CD4-positive, alpha-beta T cell treated with Interleukin-4 for 1 hour (primary cell): ENCODE measurements around the gene TSHR.
"Not testable (repeated sequence)": the region's sequence is repeated elsewhere in the genome, so short reads cannot be mapped to it uniquely, and the experiment has no call there.

Source experiments
- DNase-seq, 2 donors: peaks; one replicate each; pipeline ENCODE4 v3.0.0-alpha.2; 2020 to 2022

The TSHR gene

DNA sequence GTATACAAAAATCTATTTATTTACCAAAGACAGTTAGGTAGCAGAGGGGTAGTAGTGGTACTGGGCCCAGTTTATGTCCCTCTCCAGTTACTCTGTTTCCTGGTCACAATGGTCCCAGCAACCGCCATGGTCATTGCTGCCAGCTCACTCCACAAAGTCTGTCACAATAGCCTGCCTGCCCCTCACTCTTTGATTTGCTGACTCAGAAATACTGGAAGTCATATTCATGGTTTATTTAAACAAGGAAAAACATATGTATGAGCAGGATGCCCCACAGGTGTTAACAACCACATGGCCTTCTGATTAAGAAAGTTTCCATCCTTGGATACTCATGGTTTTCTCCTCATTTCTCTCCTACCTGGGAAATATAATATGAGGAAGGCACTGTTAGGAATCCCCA lies 49.2 kb downstream of the TSHR start:
- DNase-seq = no peak

DNA sequence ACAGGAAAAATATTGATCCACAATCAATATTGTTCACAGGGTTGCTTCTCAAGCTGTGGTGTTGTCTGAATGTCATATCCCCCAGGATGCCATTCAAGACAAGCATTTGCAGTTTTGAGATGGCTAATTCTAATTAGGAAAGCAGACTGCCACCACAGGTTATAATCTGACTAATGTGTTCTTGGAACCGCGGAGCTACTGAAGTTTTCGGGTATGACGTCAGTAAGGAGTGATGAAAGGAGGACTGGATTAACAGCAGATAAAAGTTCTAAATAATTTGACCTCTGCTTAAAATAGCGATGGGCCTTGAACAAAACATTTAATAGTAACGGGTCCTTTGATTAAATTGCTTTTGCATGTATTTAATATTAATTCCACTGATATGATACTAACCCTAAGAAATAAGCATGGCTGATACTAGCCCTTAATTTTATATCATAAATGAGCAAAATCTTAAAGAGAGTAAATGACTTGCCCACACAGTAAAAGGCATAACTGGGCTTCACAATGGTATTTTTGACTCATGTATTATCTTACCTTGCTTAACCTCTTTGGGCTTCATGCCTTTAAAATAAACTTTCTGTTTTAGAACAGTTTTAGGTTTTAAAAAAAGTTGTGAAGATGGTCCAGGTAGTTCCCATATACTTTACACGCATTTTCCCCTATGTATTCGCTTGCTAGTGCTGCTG lies 50.3 kb downstream of the TSHR start:
- DNase-seq = no peak

DNA sequence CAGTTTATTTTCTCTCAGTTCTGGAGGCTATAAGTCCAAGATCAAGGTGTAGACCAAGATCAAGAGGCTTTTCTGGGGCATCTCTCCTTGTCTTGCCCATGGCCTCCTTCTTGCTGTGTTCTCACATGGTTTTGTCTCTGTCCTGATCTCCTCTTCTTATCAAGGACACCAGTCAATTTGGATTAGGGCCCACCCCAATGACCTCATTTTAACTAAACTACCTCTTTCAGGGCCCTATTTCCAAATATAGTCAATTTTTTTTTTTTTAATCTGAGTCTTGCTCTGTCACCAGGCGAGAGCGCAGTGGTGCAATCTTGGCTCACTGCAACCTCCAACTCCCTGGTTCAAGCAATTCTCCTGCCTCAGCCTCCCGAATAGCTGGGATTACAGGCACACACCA lies 50.8 kb downstream of the TSHR start:
- no peak for DNase-seq

DNA sequence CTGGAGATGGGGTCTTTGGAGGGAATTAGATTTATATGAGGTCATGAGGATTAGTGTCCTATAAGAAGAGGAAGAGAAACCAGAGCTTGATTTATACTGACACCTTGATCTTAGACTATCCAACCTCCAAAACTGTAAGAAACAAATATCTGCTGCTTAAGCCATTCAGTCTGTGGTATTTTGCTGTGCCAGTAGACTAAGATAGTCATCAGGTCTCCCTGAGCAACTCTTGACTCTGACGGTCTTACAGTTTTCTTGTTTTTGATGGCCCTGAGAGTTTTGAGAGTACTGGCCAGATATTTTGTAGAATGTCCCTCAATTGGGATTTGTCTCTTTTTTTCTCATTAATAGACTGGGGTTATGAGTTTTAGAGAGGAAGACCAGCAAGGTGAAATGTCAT lies 51.7 kb downstream of the TSHR start:
- no peak for DNase-seq

DNA sequence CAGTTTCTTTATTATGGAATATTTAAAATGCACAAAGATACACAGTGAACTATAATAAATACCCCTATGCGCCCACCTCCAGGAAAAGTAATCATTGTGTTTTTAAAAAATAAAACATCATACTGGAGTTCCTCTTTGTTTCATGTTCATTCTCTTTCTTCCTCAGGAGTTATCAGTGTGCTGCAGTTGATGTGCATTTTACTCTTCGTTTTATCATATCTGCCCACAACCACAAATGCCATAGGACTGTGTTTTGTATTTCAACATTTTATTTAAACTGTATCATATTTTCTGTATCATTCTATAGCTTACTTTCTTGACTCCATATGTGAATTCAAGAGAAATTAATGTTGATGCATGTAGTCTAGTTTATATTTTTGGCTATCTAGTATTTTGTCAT lies 53.9 kb downstream of the TSHR start:
- DNase-seq = no peak

DNA sequence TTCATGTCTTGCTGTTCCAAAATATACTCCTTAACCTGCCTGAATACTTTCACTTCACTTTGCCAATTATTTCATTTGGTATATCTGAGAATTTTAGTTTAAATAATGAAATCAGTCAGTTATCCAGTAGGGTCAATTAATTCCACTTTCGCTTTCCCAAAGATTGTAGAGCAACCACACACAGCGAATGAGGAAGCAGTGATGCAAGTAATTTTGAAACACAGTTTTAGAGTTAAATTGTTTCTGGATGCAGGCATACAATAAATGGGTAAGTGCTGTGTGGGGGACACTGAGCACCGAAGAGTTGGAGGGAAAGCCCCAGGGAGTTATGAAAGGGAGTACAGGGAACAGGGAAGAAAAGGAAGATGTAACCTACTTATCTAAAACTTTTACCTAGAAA lies 62.8 kb downstream of the TSHR start:
- DNase-seq = no peak

DNA sequence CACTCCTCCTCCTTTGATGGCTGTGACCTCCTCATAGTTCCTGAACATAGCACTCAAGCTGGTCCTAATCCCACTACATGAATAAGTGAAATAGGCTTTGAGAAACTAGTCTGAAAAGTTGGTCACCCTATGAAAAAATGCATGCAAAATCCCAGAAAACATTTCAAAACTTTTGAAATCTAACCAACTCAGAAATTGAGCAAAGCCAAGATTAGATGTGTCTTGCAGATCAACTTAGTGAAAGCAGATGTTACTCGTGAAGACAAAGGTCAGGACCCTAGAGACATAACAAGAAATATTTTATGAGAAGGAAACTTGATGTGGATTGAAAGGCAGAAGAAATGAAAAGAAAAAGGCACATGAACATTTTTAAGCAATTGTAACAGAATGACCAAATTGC lies 63.3 kb downstream of the TSHR start:
- no peak for DNase-seq

DNA sequence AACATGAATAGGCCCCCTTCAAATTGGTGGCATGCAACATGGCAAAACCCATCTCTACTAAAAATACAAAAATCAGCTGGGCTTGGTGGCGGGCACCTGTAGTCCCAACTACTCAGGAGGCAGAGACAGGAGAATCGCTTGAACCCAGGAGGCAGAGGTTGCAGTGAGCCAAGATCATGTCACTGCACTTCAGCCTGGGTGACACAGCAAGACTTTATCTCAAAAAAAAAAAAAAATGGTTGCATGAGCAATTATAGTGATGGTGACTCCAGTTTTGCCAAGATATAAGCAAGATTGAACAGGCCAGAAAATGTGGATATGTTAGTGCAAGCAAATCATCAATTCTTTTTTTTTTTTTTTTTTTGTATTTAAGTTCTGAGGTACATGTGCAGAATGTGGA lies 63.7 kb downstream of the TSHR start:
- not testable (repeated sequence) for DNase-seq

DNA sequence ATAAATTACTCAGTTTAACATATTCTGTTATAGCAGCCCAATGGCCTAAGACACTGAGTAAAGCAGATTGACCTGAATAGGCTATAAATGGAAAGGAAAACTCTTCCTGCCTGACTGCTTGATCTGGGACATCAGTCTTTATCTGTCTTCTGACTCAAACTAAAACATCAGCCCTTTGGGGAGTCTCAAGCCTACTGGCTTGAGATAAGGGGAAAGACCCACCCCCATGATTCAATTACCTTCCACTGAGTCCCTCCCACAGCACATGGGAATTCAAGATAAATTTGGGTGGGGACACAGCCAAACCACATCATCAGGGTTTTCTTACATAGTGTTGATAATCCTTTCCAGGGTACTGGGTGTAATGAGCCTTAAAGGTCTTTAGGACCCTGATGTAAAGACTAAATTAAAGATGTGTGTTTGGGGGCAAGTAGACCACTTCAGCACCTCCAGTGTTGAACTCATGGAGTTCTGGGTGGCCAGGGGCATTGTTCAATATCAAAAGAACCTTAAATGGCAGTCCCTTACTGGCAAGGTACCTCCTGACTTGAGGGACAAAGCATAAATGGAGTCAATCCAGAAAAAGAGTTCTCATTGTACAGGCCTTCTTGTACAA lies 67.8 kb downstream of the TSHR start:
- no peak for DNase-seq

DNA sequence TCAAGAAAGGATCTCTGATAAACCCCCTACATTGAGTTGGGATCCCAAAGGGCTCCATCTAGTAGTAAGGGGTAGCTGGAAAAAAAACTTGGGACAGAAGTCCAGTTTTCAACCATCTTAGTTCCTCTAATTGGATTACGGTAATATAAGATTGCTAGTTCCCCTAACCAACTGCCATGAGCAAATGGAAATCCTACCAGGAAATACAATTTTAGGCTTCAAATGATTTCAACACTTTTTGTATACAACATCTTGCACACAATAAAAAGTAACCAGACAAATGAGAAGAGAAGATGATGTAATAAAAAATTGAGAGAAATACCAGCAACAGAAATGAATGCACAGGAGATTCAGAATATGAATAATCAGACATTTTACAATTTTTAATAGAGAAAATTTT lies 73.0 kb downstream of the TSHR start:
- DNase-seq = no peak

DNA sequence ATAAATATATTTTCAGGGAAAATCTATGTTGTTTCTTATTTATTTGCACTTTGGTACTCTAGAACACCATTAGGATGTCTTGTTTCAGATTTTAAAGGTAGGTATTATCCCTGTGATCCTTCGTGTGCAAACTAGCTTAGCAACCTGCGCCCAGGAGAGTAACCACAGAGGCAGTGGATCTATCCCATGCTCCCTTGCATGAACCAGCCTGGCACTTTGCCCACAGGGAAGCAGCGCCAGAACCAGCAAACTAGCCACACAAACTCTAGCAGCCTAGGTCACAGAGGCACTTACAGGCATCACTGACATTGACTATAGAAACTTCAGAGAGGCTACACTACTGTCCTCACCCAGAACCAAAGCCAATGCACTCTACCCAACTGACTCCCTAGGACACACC lies 76.1 kb downstream of the TSHR start:
- no peak for DNase-seq

DNA sequence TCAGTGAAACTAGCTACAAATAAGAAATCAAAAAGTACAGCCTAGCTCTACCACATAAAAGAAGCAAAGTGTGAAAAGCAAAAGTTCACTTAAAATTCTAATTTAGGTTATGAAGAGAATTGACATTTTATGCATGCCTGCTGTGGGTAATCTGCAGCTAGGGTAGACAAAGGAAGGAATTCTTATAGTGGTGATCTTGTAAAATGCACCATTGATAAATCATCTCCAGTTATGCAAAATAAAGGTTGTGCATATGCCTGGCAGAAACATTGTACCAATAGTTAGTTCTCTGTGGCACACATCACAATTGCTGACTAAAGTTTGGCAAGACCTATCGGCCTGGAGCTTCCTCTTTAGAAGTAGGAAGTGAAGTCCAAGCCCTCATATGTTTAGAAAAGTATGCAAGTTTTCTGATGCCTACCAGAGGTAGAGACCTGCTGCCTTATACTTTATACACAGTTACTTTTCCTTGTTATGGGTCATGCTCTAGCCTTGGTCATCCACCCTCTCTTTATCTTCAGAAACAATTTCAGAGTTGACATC lies 78.3 kb downstream of the TSHR start:
- no peak for DNase-seq

DNA sequence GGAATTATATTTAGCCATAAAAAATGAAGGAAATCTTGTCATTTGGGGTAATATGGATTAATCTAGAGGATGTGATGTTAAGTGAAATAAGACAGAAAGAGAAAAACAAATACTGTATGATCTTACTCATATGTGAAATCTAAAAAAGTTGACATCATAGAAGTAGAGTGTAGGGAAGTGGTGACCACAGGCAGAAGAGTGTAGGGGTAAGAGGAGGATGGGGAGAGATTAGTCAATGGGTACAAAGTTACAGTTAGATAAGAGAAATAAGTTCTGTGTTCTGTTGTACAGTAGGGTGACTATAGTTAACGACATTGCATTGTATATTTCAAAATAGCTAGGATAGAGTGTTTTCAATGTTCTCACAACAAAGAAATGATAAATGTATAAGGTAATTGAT lies 87.0 kb downstream of the TSHR start:
- DNase-seq = no peak

DNA sequence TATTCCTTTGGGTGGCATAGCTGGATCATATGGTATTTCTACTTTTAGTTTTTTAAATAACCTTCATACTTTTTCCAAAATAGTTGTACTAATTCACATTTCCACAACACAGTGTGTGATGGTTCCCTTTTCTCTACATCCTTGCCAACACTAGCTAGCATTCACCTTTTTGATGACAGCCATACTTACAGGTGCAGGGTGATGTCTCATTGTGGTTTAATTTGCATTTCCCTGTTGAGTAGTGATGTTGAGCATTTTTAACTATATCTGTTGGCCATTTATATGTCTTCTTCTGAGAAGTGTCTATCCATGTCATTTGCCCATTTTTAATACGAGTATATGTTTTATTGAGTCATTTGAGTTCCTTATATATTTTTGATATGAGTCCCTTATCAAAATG lies 96.1 kb downstream of the TSHR start:
- no peak for DNase-seq

DNA sequence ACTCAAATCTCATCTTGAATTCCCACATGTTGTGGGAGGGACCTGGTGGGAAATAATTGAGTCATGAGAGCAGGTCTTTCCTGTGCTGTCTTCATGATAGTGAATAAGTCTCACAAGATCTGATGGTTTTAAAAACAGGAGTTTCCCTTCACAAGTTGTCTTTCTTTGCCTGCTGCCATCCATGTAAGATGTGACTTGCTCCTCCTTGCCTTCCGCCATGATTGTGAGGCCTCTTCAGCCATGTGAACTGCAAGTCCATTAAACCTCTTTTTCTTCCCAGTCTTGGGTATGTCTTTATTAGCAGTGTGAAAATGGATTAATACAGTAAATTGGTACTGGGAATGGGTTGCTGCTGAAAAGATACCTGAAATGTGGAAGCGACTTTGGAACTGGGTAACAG lies 98.6 kb downstream of the TSHR start:
- not testable (repeated sequence) for DNase-seq

DNA sequence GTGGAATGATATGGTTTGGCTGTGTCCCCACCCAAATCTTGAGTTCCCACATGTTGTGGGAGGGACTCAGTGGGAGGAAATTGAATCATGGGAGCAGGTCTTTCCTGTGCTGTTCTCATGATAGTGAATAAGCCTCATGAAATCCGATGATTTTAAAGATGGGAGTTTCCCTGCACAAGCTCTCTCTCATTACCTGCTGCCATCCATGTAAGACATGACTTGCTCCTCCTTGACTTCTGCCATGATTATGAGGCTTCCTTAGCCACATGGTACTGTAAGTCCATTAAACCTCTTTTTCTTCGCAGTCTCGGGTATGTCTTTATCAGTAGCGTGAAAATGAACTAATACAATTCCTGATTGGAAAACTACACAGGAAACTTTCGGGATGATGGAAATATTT lies 100.5 kb downstream of the TSHR start:
- no peak for DNase-seq

DNA sequence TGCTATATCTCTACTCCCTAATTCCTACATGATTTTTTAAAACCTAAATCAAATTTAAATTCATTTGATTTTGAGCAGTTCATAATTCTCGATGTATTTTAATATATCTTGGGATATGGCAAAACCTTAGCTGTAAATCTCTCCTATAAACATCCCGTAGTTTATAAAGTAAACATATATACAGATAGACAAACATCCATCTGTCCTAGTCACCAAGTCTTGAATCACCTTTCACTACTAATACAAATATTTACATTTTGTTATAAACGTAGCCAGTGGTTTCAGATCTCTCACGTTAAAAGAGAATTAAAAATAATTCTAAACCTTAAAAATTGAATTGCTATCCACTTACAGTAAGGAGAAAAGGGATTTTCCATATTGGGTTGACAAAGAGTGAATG lies 107.0 kb downstream of the TSHR start:
- DNase-seq = no peak

DNA sequence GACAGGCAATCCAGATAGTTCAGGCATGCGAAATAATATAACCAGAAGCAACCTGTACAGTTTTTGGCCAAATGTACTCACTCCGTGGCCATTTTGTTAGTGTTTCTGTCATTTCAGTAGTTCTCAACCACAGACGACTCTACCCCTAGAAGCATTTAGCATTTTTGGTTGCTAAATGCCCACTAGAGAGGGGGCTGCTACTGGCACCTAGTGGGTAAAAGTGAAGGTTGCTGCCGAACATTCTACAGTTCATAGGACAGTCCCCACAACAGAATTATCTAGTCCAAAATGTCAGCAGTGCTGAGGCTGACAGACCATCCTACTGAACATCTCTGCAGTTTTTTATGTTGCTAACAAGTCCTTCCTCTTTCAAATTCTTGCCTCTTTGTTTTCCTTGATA lies 107.4 kb downstream of the TSHR start:
- peak in 1 of 2 donors; percentile 8 for DNase-seq

DNA sequence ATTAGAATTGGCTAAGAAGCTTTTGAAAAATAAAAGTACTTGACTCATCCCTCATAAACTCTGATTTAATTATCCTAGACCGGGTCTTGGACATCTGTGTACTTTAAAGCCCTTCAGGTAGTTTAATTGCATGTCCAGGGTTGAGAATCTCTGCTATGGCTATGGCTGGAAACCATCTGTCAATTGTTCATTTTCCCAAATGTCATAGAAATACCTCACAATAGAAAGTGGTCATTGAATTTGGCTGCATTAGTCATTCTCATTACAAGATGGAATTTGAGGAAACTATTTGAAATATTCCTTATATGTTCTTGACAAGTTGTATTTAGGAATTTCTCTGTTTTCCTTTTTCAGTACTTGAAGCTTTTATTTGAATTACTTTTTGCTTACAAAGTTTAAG lies 111.3 kb downstream of the TSHR start:
- DNase-seq = no peak

DNA sequence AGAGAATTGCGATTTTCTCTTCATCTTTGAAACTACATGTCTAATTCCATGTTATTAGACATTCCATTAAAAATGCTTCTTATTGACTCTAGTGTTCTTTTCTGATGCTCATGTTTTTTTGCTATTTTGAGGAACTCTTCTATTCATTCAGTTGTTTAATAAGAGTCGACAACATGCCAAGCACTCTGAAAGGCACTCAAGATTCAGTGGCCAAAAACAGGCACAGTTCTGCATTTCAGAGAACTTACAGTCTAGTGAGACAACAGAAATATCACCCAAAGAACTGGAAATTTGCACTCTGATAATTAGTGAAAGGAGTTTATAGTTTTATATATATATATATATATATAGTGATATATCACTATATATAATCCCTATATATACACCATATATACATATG lies 111.7 kb downstream of the TSHR start:
- no peak for DNase-seq

DNA sequence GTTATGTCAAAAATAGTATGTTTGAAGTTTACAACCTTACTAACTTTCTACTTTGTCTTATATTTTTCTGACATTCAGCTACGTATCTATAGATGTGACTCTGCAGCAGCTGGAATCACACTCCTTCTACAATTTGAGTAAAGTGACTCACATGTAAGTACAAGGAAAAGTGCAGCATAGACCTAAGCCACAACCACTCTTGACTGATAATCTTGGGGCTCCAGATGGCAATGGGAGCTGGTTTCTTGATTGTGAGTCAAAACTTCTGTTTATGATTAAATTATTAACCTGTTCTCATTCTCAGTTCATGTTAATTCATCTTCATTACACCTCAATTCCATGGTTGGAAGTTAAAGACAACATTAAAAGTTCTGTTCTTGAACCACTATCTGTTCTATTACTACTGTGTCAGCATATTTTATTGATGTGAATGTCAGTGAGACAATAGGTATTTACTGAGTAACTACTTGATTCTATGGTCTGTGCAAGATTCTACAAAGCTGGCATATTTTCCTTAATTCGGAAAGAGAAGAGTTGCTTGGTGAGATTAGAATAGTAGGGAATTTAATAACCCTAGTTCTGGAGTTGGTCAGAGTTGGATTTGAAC lies 112.9 kb downstream of the TSHR start:
- DNase-seq = no peak

DNA sequence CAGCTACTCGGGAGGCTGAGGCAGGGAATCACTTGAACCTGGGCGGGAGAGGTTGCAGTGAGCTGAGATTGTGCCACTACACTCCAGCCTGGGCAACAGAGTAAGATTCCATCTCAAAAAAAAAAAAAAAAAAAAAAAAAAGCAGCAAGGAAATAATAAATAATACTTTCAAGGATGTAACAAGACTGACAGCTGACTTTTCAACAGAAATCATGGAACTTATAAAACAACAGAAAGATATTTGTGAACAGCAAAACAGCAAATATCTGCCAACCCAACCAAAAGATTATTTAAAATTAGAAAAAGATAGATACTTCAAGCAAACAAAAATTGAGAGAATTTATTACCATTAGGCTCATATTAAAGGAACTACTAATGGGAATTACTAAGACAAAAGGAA lies 115.1 kb downstream of the TSHR start:
- no peak for DNase-seq

DNA sequence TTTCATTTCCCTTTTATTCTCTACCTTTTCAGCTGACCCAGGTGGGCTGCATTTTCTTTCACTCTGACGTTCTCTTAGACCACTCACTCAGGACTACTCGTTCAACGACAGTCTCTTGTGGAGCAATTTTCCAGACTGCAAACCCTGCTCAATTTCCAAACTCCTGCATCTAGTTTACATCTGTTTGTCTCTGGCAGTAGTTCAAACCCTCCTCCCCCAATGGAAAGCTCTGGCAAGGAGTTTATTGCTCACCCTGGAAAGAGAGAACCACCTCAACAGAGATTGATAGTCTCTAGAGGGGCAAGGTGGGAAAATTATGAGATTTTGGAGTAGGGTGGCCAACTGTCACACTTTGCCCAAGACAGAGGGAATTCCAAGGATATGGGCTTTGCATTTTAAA lies 130.2 kb downstream of the TSHR start:
- no peak for DNase-seq

DNA sequence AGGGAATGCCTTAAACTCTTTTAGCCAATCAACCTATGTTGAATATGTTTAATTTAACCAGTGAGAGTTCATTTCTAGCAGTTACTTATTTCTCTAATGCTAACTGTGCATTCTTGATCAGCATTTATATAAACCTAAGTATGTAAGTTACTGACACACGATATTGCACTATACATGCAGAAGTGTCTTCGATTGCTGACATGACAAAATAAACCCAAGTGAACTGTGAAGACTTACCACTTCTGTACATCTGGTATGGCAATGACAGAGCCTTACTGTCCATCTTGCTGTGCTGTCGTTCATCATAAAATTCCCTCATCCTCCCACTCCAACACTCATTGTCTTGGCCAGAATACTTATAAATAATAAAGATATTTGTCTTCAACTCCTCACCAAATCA lies 131.8 kb downstream of the TSHR start:
- no peak for DNase-seq

DNA sequence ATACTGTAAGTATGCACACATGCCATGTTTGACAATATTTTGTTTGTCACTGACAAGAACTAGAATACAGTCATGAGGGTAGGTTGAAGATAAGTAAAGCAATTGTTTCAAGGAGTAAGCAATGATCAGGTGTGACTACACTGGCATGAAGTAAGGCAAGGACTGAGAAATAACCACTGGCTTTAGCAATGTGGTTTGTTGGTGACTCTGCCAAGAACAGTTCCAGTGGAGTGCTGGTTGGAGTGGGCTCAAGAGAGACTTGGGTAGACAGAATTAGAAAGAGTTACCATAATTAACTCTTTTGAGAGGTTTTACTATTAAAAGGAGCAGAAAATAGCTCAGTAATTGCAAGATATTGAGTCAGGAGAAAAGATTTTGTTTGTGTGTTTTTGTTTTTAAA lies 135.7 kb downstream of the TSHR start:
- no peak for DNase-seq
